Endometrial microvascular endothelial cells (primary cell): Measurements from ENCODE around the gene MAEL. TPM values are rescaled to one million over a fixed set of nuclear protein-coding genes. Genes with fewer than 3 reads are reported as not detected.

Experiments used
- in situ Hi-C: cut with HindIII; loops from 2 replicates; pipeline ENCODE4 v1.10.0; 2017; ENCODE audit warnings: low sequenced_read_pairs, low pct_unique_long_range_greater_than_20kb; ENCODE audit errors: inconsistent ontology term
- total RNA-seq: library from RNA; depleted of rRNA; stranded (reverse); fragments of >200 nt; gene quantifications from one replicate; pipeline ENCODE4 v1.2.3, GENCODE V29; 2015; ENCODE audit errors: inconsistent ontology term

Gene MAEL
- not detected for total RNA-seq

DNA sequence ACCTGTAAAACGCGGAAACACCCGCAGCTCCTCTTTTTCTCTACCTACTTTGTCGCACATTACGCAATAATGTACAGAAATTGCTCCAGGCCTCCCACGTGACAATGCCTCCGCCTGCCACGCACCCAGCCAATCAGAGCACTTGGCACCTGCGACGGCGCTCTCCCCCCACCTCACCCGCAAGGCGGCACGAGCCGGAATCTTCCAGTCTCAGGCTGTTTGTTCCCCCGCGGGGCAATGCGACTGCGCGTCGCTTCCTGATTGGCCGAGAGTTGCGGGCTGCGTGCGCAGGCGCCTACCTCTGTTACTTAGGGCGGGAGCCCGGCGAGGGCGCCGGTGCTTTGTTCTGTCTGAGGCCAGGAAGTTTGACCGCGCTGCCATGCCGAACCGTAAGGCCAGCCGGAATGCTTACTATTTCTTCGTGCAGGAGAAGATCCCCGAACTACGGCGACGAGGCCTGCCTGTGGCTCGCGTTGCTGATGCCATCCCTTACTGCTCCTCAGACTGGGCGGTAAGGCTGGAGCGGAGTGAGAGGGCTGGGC lies at the start of gene MAEL:
MAEL (plus strand) TSS at position 307 of the 542 bp plus-strand sequence; CDS start at position 380, 73 bp downstream.
- in situ Hi-C loops, result no loop called here

DNA sequence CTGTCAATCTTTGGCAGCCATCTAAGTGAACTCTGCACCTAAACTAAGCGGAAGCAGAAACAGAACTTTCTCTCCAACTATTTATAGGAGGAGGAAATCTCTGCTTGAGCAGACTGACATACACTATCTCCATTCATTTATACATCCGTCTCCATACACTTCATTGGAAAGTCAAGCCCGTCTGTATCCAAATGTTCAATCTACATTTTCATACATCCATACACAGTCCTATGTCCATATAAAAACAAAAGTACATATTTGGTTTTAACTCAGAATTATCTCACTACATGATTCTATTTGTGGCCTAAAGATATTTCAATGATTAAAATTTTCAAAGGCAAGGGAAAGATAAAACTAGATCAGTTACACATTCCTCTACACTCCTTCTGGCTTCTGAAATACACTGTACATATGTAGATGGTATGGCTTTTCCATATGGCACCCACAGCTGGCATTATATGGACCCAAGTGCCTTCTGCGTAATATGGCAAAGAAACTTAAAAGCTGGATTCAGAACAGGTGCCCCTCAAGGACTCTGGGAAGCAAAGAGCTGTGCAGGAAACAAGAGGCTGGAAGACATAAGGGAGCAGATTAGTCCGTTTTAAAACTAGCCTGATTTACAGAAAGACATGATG lies 49.2 kb upstream of the MAEL start:
- in situ Hi-C loops, result no loop called here

DNA sequence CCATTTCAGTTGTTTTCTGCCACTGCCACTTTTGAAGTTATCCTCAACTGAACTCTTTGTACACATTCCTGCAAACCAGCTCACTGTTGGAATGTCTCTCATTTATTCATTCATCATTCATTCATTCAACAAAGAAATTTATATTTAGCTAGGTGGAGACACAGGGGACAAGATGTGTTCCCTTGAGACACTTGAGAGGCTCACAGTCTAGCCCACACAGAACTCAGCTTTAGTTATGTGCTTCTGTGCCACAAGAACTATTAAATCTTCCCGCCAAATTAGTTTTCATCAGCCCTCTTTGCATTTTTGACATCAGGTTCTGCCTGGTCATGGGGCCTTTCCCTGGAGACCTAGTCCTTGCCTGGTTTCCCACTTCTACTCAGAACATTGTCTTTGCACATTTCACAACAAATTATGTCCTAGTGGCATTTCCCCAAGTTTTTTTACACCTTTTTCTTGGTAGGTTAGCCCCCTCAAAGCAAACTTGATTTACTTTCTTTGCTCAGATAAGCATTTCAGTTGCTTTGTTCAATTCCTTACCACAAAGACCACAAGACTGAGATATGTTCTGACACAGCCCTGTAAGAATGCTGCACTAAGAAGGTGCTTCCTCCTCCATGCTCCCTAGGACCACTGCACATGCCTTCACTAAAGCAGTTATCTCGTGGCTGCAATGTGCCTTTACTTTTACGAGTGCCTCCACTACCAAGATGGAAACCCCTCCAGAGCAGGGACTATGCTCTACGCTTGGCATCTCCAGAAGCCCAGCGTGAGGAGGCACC lies 44.7 kb upstream of the MAEL start:
- in situ Hi-C loops, result no loop called here

DNA sequence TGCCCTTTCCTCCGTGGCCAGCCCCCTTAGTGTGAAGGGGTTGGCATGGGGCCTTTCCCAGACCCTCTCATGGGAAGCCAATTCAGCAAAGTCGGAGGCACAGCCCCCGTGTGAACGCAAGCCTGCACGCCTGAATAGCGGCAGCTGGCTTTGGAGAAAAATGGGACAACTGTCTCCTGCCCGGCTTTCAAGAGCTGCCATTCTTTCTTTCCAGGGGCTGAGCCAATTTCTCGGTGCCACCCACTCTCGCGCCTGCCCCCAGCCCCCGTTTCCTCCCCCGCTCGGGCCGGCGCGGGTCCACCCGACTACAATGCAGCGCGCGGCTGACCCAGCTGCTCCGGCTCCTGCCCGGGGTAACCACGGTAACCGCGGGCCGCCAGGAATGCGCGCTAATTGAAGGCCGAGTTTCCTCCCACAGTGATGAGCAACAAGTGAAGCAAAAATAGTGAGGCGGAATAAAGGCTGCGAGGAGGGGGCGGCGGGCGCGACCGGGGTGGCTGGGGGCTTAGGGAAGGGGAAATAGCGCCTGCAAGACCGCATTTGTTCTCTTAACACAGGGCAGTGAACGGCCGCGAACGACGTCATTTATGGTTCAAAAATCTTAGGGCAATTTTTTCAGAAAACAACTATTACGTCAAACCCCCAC lies 41.6 kb upstream of the MAEL start:
- in situ Hi-C loops, result no loop called here

DNA sequence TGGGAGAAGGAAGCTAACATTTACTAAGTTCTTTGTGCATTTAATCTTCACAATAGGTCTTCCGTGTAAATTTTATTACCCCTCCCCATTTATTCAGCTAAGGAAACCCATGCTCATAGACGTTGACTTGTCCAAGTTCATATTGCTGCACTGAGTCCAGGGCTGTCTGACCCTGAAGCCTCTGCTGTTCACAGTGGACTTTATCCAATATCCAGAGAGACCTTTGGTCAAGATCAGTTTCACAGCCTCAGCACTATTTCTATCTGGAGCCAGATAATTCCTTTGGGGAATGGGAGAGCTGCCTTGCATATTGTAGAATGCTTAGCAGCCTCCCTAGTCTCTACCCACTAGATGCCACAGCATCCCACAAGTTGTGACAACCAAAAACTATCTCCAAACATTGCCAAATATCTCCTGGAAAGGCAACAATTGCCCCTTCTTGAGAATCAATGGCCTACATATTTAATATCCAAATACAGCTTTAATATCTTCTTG lies 40.2 kb upstream of the MAEL start:
- in situ Hi-C loops, result no loop called here

DNA sequence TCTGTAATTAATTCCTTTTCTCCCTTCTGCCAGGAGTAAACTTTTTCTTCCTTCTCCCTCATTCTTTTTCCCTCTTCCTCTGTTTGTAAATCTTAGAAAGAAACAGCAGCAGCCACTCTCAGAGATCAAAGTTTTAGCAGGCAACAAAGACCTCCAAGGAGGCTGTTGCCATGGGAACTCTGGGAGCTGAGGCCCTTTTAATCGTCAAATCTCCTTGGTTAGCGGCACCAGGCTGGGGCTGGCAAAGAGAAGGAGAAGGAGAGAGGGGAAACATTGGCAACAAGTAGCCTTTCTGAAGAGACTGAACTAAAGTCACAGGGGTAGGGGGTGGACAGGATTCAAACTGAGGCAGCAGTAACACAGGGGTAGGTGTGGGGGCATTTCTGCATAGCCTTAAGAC lies 38.9 kb upstream of the MAEL start:
- in situ Hi-C loops, result no loop called here

DNA sequence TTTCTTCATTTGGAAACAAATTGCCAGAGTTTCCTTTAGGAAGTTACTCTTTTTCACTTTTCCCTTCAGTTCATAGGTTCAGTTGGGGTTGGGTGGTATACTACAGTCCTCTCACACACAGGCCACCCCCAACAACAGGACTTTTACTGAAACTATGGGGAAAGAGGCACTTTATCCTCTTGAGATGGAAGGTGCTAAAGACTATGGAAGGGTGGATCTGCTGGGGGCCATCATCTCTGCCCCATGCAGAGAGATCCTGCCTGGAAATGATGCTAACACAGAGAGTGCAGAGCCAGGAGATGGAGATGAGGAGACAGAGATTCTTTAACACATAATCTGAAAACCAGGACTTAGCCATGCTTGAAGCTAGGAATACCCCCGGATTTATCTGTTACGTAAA lies 38.0 kb upstream of the MAEL start:
- in situ Hi-C loops, result no loop called here

DNA sequence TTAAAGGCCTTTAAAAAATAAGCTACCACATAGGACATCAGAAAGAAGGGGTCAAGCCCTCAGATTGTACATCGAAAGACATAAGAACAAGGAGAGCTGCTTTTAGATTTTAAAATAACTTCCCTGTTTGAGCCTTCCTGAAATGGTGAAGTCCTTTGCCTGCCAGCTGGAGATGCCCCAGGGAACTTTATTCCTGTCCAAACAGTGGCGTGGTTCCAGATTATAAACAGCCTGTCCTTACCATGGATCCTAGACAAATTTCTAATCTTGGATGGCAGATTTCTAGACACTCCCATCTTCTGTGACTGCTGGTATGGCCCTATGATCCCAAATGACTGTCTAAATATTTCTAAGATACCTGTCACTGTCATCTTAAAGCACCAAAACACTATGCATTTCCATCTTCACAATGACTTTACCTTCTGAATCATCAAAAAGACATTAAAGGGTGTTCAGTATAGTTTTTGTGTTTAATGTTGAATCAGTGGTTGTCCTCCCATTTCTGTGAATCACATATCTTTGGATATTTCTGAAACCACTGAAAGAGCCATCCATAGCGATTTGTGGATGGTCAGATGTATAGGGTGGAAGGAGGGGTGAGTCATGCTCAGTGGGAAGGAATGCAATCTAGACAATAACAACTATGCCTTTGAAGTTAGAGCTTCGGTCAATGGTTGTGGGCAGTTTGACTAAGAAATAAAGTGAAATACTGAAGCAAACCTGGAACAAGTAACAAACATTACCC lies 36.9 kb upstream of the MAEL start:
- in situ Hi-C loops, result no loop called here

DNA sequence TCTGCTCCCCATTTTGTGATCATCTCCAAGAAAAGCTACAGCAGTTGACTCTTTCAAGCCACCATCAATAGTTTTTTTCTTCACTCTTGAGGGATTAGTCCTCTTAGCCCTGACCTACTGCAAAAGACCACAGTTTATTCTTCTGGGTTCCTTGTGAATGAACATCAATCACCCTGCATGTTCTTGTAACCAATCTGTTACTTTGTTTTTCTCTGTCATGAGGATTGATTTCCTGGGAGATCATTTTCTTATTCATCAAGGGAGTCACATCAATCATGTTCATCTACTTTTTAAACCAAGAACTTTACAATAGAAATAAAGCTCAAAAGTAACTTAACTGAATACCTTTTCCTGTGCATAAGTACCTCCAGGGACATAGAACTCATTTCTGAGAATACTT lies 35.6 kb upstream of the MAEL start:
- in situ Hi-C loops, result no loop called here

DNA sequence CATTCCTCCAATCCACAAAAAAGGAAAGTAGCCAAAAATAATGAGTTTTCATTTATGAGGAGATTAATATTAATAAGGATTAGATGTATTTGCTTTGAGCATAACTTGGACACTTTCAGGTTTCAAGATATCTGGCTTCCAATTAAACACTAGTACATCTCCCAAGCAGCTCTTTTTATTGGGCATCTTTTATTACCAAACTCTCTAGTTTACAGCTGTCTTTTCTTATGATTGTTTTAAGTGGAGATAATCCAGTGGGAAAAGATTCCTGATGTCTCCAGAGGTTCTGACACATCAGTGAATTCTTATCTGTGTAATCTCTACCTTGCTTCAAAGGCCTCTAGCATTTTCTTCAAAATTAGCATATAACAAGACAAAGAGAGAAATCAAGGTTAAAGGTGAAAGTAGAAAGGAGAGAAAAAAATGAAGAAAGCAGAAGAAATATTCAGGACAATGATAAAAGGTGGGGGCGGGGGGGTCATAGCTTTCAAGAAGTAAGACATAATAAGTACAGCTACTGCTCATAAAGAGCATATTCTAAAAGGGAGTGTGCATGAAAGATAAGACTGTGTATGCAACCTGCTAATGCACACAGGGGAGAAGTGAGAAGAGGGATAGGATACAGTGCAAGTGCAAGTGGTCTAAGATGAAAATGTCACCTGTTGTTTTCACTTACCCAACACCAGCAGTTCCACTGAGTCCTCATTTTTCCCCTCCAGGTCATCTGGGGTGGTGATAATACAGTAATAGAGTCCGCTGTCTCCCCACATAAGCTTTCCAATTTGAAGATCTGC lies 32.8 kb upstream of the MAEL start:
- in situ Hi-C loops, result no loop called here

DNA sequence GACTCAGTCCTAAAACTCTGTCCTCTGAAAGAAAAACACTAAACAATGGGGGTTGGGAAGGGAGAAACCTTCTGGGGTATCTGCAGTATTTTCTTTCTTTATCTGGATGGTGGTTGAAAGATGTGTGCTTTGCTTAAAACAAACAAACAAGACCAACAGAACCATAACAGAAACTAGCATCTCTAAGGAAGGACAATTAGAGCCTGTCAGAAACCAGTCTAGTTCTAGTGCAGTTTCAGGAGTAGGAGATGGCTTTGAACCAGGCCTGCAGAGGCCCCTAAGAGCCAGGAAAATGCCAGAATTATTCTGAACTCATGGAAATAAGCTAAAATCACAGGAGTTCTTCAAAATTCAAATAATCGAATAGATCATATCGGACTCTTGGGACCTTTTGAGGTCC lies 32.2 kb upstream of the MAEL start:
- in situ Hi-C loops, result no loop called here

DNA sequence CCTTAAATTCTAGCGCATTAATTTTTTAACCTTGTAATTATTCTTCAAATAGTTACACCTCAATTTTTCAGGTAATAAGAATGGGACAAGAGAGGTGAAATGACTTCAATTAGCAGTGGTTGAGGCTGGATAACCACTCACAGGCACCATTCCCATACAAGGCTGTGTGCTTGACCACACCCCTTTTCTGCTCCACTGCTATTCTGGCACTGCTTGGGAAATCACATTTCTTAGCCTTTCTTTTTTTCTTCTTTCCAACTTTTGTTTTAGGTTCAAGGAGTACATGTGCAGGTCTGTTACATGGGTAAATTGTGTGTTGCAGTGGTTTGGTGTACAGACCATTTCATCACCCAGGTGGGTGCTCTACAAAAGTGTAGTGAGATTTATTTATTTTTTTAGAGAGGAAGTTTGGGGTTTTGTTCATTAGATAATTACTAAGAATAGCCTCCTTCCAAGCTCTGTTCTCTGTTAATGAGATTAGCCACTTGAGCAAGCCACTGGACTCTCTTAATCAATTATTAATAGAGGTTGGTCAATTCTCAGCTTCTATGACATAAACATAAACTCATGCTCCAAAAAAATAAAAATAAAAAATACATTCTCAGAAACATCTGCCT lies 28.1 kb upstream of the MAEL start:
- in situ Hi-C loops, result no loop called here

DNA sequence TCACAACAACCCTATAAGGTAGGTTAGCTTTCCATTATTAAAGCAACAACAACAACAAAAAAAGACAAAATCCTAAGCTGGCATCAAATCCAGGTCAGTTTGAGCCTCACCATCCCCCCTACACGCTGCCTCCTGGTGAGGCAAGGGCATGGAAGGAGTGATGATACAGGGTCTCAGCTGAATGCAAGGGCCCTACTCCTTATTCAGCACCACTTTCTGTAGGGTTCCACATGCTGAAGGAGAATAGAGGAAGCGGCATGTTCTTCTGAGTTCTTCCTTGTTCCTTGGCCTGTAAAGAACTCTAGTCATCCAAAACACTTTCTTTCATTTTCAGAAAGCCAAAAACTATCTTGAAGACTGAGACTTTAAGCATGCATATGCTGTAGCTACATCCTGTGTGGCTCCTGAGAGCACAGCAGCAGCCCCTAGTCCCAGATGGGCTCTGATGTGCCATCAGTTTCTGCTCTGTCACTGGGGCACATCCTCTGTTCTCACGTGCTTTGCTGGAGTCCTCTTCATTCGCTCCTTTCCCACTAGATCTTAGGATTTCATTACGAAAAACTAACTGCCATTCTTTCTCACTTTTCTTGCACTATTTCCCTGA lies 19.9 kb upstream of the MAEL start:
- in situ Hi-C loops, result no loop called here

DNA sequence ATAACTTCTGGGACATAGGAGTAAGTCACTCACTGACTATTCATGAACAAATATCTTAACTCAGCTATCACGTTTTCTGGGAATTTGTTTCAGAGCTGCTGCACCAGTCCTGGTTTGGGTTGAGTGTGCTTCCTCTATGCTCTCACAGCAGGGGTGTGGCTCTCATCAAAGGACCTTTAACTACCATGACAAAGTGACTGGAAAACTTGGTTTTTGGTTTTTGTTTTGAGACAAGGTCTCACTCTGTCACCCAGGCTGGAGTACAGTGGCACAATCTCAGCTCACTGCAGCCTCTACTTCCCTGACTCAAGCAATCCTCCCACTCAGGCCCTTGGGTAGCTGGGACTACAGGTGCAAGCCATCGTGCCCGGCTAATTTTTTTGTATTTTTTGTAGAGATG lies 17.8 kb upstream of the MAEL start:
- in situ Hi-C loops, result no loop called here

DNA sequence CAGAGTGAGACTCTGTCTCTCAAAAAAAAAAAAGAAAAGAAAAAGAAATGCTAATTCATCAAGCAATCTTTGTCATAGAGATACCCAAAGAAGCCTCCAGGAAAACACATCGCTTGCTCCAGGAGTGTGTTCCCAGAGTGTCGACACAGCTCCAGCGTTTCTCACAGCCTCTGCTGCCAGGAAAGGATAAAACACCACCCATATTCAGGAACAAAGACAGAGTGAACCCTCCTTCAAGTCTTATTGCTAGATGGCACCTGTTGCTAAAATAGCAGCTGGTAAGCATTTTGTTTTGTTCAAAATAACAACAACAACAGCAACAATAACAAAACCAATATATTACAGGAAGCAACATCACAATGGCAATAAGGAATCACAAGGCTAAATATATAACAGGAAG lies 16.9 kb upstream of the MAEL start:
- in situ Hi-C loops, result no loop called here

DNA sequence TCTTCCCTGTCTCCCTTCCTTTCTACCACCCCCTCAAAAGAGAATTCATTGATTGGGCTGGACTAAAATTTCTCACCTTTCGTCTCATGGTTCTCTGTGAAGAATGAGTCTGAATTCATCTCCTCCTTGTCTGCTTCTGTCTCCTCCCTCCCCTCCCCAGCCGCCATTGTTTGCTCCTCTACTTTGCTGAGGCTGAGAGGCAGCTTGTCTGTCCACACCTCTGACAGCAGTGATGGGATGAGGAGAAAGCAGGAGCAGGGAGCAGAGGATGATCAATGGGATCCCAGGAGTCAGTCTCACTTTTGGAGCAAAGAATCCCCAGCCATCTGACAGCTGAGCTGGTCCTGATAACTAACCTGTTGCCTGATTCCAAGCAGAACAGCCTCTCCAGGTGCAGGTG lies 16.3 kb upstream of the MAEL start:
- in situ Hi-C loops, result no loop called here

DNA sequence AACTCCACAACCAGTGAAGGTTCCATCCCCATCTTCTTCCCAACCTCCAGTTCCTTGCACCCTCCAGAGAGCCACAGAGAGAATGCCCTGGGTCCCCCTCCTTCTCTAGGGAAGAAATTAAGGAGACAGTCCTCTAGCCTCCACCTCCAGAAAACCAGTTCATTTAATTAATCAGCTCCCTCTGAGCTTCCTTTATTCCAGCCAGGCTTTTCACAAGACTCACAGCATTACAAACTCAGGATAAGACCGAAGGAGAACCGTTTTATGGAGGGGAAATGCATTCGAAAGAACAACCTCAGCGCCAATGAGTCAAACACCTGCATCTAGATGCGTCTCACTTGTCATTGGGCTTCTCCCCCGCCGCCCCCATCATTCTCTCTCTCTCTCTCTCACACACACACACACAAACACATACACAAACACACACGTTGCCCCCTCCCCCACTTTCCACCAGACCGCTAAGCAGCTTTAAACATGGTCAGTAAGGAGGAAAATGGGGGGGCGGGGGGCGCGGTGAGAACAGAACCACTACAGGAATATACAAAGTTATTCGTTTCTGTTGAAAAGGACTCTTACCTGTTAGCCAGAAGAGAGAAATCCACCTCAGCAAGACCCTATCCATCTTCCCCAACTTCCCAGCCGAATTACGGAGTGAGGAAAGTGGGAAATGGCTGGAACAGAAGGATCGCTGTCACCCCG lies 14.3 kb upstream of the MAEL start:
- in situ Hi-C loops, result no loop called here
